ENCODE results near the gene PLEK.
A peak's percentile ranks its signal among the peaks of the same experiment; 100 is the strongest.

DNA sequence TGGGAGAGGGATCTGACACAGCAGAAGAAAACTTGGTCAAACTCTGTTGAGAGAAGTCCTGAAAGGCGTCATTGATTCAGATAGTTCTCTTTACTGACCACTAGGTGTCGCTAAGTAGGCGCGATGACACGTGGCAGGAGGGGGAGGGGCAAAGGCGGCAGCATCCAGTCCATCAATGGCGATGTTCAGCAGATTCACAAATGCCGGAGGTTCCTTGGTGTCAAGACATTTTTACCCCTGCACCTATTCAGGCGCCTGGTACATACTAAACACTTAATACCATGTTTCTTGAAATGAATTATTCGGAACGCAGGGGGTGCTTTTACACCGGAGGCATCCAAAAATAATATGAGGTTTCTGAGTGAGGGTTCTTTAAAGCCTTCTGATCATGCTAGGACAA lies 3.0 kb upstream of the PLEK start:
- no peak for TF ChIP-seq POLR2A (IDR thresholded peaks at IDR 0.05)
- TF ChIP-seq, protein P1, sequence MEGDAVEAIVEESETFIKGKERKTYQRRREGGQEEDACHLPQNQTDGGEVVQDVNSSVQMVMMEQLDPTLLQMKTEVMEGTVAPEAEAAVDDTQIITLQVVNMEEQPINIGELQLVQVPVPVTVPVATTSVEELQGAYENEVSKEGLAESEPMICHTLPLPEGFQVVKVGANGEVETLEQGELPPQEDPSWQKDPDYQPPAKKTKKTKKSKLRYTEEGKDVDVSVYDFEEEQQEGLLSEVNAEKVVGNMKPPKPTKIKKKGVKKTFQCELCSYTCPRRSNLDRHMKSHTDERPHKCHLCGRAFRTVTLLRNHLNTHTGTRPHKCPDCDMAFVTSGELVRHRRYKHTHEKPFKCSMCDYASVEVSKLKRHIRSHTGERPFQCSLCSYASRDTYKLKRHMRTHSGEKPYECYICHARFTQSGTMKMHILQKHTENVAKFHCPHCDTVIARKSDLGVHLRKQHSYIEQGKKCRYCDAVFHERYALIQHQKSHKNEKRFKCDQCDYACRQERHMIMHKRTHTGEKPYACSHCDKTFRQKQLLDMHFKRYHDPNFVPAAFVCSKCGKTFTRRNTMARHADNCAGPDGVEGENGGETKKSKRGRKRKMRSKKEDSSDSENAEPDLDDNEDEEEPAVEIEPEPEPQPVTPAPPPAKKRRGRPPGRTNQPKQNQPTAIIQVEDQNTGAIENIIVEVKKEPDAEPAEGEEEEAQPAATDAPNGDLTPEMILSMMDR (IDR thresholded peaks at IDR 0.05) = peak; percentile 74 to 82 (median 77)
- TF ChIP-seq POLR2AphosphoS5 (IDR thresholded peaks at IDR 0.05) = no peak
- TF ChIP-seq EP300 (IDR thresholded peaks at IDR 0.05; ENCODE audit: low read depth) = no peak

Measured in transverse colon (tissue), 4 donors.